ENCODE data around the gene MRAS.

The MRAS gene

DNA sequence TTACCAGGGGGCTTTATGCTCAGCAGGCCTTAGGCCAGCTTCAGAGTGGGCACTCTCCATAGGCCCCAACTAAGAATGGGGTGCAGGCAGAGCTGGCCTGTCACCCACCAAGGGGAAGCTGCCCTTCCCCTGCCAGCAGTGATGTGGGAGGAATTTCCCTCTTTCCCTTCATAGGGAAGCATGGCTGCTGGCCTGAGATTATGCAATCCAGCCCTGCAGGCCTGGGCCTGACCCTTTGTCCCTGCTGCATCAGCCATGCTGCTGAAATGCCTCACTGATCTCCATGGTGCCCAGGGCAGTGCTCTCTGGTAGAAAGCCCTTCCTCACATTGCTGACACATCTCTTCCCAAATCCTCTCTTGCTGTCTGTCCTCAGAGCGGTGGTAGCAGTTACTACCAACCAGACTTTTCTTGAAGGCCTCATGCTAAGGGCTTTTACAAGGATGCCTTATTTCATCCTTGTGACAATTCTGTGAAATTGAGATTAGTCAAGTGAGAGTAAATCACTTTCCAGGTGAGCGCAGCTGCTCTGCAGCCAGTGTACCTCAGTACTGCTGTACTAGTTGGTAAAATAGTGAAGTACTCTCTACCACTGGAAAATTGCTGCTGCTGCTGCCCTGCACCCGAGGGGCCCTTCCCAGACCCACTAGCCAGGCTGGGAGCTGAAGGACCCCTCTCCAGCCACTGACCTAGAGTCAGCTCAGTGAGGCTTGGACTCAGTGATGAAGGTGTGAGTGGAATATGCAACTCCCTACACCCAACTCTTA lies 33.8 kb downstream of the MRAS start:
- no peaks in the 10 kb centered on the region for H3K79me2 ChIP-seq (ENCODE audit: insufficient read depth, low read depth)
- no peak overlapping the region for H3K27ac ChIP-seq
- H3K4me2 ChIP-seq: no peak overlapping the region
- no peaks in the 10 kb centered on the region for H3K36me3 ChIP-seq (ENCODE audit: insufficient read depth)
- no peak overlapping the region for H2AFZ ChIP-seq (ENCODE audit: low read depth)
- no peaks in the 10 kb centered on the region for H4K20me1 ChIP-seq (ENCODE audit: insufficient read depth)
- H3K9ac ChIP-seq: no peak overlapping the region
- H3K27me3 ChIP-seq (ENCODE audit: insufficient read depth, low read depth): no peaks in the 10 kb centered on the region
- TF ChIP-seq, protein P1, sequence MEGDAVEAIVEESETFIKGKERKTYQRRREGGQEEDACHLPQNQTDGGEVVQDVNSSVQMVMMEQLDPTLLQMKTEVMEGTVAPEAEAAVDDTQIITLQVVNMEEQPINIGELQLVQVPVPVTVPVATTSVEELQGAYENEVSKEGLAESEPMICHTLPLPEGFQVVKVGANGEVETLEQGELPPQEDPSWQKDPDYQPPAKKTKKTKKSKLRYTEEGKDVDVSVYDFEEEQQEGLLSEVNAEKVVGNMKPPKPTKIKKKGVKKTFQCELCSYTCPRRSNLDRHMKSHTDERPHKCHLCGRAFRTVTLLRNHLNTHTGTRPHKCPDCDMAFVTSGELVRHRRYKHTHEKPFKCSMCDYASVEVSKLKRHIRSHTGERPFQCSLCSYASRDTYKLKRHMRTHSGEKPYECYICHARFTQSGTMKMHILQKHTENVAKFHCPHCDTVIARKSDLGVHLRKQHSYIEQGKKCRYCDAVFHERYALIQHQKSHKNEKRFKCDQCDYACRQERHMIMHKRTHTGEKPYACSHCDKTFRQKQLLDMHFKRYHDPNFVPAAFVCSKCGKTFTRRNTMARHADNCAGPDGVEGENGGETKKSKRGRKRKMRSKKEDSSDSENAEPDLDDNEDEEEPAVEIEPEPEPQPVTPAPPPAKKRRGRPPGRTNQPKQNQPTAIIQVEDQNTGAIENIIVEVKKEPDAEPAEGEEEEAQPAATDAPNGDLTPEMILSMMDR (conservative IDR thresholded peaks at IDR 0.05; ENCODE audit: low read depth, low read length): no peak
- H3K4me1 ChIP-seq (ENCODE audit: low read depth, poor library complexity, severe bottlenecking): no peaks in the 10 kb centered on the region
- no peak overlapping the region for H3K4me3 ChIP-seq (IDR thresholded peaks at IDR 0.05; ENCODE audit: insufficient read depth, low read depth, low read length)

DNA sequence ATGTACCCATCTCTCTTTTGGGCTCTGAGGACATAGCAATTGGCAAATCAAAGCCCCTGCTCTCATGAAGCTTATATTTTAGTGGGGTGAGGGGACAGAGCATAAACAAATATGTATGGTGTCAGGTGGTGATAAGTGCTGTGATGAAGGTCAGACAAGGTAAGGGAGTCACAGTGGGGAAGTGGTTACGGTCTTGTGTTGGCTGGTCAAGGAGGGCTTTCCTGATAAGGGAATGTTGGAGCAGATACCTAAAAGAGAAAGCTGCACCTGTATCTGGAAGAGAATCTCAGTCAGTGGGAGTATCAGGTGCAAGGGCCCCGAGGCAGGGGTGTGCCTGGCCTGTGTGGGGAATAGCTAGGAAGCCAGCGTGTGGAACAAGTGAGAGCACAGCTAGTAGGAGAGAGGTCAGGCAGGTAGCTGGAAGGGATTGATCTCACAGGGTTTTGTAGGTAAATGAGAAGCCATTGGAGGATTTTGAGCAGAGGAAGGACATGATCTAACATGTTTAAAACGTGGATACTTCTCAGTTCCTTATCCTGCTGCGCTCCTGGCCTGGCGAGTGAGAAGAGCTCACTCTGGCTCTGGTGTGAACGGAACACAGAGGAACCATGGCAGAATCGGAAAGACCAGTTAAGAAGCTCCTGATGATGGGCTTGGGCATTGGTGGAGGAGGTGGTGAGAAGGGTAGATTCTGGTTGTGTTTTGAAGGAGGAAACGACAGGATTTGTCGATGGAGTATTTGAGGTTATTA lies 35.5 kb downstream of the MRAS start:
- Histone ChIP-seq H3K27me3 (ENCODE audit: insufficient read depth, low read depth) (no peaks in the 10 kb centered on the region), H3K4me1 (ENCODE audit: low read depth, poor library complexity, severe bottlenecking) (no peaks in the 10 kb centered on the region), H3K4me3 (IDR thresholded peaks at IDR 0.05; ENCODE audit: insufficient read depth, low read depth, low read length) (no peak overlapping the region), H2AFZ (ENCODE audit: low read depth) (no peak overlapping the region), H3K4me2 (no peak overlapping the region), H3K79me2 (ENCODE audit: insufficient read depth, low read depth) (no peaks in the 10 kb centered on the region), H4K20me1 (ENCODE audit: insufficient read depth) (no peaks in the 10 kb centered on the region), H3K27ac (no peak overlapping the region), H3K36me3 (ENCODE audit: insufficient read depth) (no peaks in the 10 kb centered on the region), H3K9ac (no peak overlapping the region)
- TF ChIP-seq, protein P1 (conservative IDR thresholded peaks at IDR 0.05; ENCODE audit: low read depth, low read length): no peak

DNA sequence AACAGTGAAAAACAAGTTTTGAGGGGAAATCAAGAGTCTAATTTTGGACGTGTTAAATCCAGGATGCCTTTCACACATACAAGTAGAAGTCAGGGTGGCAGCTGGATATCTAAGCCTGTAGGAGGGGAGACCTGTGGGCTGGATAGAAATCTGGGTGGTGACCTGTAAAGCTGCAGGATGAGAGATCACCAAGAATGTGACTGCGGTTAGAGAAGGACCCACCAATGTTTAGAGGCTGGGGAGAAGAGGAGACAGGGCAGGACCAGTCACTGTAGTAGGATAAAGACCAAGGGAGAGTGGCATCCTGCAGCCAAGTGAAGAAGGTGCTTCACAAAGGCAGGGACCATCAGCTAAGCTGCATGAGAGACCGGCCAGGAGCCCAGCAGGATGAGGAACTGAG lies 36.2 kb downstream of the MRAS start:
- no peaks in the 10 kb centered on the region for H3K27me3 ChIP-seq (ENCODE audit: insufficient read depth, low read depth)
- H3K4me3 ChIP-seq (IDR thresholded peaks at IDR 0.05; ENCODE audit: insufficient read depth, low read depth, low read length): no peak overlapping the region
- H2AFZ ChIP-seq (ENCODE audit: low read depth): no peak overlapping the region
- no peaks in the 10 kb centered on the region for H3K4me1 ChIP-seq (ENCODE audit: low read depth, poor library complexity, severe bottlenecking)
- H3K27ac ChIP-seq: no peak overlapping the region
- H3K36me3 ChIP-seq (ENCODE audit: insufficient read depth): no peaks in the 10 kb centered on the region
- H3K9ac ChIP-seq: no peak overlapping the region
- no peaks in the 10 kb centered on the region for H3K79me2 ChIP-seq (ENCODE audit: insufficient read depth, low read depth)
- H3K4me2 ChIP-seq: no peak overlapping the region
- TF ChIP-seq, protein P1 (conservative IDR thresholded peaks at IDR 0.05; ENCODE audit: low read depth, low read length): no peak
- H4K20me1 ChIP-seq (ENCODE audit: insufficient read depth): no peaks in the 10 kb centered on the region

DNA sequence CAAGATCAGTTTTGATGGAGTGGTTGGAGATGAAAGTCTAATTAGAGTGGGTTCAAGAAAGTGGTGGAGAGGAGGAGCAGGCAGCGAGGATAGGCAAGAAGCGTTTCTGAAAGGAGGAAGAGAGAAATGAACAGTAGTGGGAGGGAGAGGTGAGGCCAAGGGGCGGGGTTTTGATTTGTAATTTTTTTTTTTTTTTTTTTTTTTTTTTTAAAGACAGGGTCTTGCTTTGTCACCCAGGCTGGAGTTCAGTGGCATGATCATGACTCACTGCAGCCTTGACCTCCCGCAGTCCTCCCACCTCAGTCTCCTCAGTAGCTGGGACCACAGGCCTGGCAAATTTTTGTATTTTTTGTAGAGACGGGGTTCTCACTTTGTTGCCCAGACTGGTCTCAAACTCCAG lies 36.6 kb downstream of the MRAS start:
- Histone ChIP-seq H3K36me3 (ENCODE audit: insufficient read depth) (no peaks in the 10 kb centered on the region), H3K4me3 (IDR thresholded peaks at IDR 0.05; ENCODE audit: insufficient read depth, low read depth, low read length) (no peak overlapping the region), H3K27me3 (ENCODE audit: insufficient read depth, low read depth) (no peaks in the 10 kb centered on the region), H3K9ac (no peak overlapping the region), H4K20me1 (ENCODE audit: insufficient read depth) (no peaks in the 10 kb centered on the region), H3K27ac (no peak overlapping the region), H3K4me2 (no peak overlapping the region), H2AFZ (ENCODE audit: low read depth) (no peak overlapping the region), H3K4me1 (ENCODE audit: low read depth, poor library complexity, severe bottlenecking) (no peaks in the 10 kb centered on the region), H3K79me2 (ENCODE audit: insufficient read depth, low read depth) (no peaks in the 10 kb centered on the region)
- TF ChIP-seq, protein P1 (conservative IDR thresholded peaks at IDR 0.05; ENCODE audit: low read depth, low read length): no peak

Measured in KMS-11 (cell line).